Measurements from ENCODE around the gene ZMYND15. TPM values are rescaled to one million over a fixed set of nuclear protein-coding genes. Genes with fewer than 3 reads are reported as not detected.

ZMYND15 gene
- total and polyA plus RNA-seq, 2 experiments from 2014 or later: 2.9 to 4.1 TPM

DNA sequence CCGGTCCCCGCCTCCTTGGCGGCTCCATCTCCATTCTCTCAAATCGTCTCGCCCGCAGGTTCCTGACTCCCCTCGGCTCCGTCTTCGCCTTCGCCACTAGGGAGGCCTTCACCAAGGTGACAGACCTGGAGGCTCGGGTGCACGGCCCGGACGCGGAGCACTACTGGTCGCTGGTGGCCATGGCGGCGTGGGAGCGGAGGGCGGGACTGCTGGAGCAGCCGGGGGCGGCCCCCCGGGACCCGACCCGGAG lies 50.0 kb downstream of the ZMYND15 start:
- Histone ChIP-seq H3K4me1 (ENCODE audit: insufficient read depth) (peaks cover 21% of the 10 kb centered on the region), H3K9me2 (replicated peaks; ENCODE audit: insufficient read depth) (no peaks in the 10 kb centered on the region), H3K27me3 (no peaks in the 10 kb centered on the region), H3K27ac (peak overlapping the region; percentile 99), H3K9me3 (ENCODE audit: low read depth) (no peaks in the 10 kb centered on the region), H4K20me1 (ENCODE audit: insufficient read depth, poor library complexity, severe bottlenecking) (no peaks in the 10 kb centered on the region), H3K4me2 (peak overlapping the region; percentile 92), H2AFZ (peak overlapping the region; percentile 87), H3K79me2 (peaks cover 11% of the 10 kb centered on the region), H3K36me3 (replicated peaks; ENCODE audit: insufficient read depth, low read depth) (no peaks in the 10 kb centered on the region), H3K4me3 (peak overlapping the region; percentile 99)
- DNase-seq (ENCODE audit: low spot score): no peak
- WGBS (ENCODE audit: low lambda C conversion rate, missing lambda C conversion rate): 0% methylated on average over 9 of the region's 25 CpGs
- TF ChIP-seq EZH2phosphoT487 (IDR thresholded peaks at IDR 0.05; ENCODE audit: low read depth, severe bottlenecking, unreplicated experiment) (no peak), CTCF (IDR thresholded peaks at IDR 0.05; ENCODE audit: poor library complexity) (no peak), EZH2 (IDR thresholded peaks at IDR 0.05; ENCODE audit: borderline replicate concordance) (no peak)

DNA sequence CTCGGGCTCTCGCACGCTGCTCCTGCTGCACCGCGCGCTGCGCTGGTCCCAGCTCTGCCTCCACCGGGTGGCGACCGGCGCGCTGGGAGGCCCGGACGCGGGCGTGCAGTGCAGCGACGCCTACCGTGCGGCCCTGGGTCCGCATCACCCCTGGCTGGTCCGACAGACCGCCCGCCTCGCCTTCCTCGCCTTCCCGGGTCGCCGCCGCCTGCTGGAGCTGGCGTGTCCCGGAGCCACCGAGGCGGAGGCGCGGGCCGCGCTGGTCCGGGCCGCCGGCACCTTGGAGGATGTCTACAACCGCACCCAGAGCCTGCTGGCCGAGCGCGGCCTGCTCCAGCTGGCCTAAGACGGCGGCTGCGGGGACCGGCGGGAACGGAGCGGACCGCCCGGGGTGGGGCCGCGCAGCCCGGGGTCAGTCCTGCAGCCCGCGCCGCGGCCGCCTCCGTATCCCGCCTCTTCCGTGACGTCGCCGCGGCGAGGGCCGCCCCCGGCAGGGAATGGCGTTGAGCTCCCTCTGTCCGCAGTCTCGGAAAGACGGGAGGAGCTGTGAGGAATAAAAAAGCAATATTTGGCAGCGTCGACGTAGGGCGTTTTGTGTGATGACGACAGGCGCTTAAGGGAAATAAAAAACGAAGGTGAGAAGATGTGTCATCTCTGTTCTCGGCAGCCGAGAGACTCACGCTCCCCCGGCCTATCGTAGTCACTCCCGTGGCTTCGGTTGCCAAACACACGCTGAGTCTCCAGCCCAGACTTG lies 50.5 kb downstream of the ZMYND15 start:
- no peaks in the 10 kb centered on the region for H3K9me2 ChIP-seq (replicated peaks; ENCODE audit: insufficient read depth)
- H3K79me2 ChIP-seq: peaks cover 11% of the 10 kb centered on the region
- peak overlapping the region; percentile 99 for H3K4me3 ChIP-seq
- no peaks in the 10 kb centered on the region for H3K9me3 ChIP-seq (ENCODE audit: low read depth)
- peak overlapping the region; percentile 99 for H3K27ac ChIP-seq
- peaks cover 21% of the 10 kb centered on the region for H3K4me1 ChIP-seq (ENCODE audit: insufficient read depth)
- no peaks in the 10 kb centered on the region for H3K27me3 ChIP-seq
- no peaks in the 10 kb centered on the region for H4K20me1 ChIP-seq (ENCODE audit: insufficient read depth, poor library complexity, severe bottlenecking)
- peak overlapping the region; percentile 87 for H2AFZ ChIP-seq
- no peaks in the 10 kb centered on the region for H3K36me3 ChIP-seq (replicated peaks; ENCODE audit: insufficient read depth, low read depth)
- TF ChIP-seq EZH2phosphoT487 (IDR thresholded peaks at IDR 0.05; ENCODE audit: low read depth, severe bottlenecking, unreplicated experiment) (no peak), CTCF (IDR thresholded peaks at IDR 0.05; ENCODE audit: poor library complexity) (peak; percentile 59), EZH2 (IDR thresholded peaks at IDR 0.05; ENCODE audit: borderline replicate concordance) (no peak)
- peak; percentile 94 for DNase-seq (ENCODE audit: low spot score)
- 3% methylated on average over 70 of the region's 91 CpGs for WGBS (ENCODE audit: low lambda C conversion rate, missing lambda C conversion rate)
- peak overlapping the region; percentile 92 for H3K4me2 ChIP-seq

DNA sequence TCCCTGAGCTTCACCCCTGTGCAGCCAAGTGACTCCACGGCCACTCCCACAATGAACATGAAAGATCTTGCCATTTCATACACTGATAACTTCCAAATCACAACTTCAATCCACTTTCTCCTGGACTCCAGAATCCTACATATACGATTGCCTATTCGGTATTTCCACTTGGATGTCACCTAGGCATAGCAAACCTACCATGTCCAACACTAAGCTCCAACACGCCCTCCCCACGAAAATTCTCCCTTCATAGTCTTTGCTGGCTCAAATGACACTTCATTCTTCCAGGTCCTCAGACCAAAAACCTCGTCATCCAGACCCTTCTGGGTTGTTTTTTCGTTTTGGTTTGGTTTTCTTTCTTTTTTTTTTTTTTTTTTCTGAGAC lies 51.1 kb downstream of the ZMYND15 start:
- no peaks in the 10 kb centered on the region for H3K27me3 ChIP-seq
- H3K4me1 ChIP-seq (ENCODE audit: insufficient read depth): peaks cover 21% of the 10 kb centered on the region
- peak overlapping the region; percentile 87 for H2AFZ ChIP-seq
- no peaks in the 10 kb centered on the region for H4K20me1 ChIP-seq (ENCODE audit: insufficient read depth, poor library complexity, severe bottlenecking)
- 58% methylated on average over 7 of the region's 7 CpGs for WGBS (ENCODE audit: low lambda C conversion rate, missing lambda C conversion rate)
- peak overlapping the region; percentile 99 for H3K4me3 ChIP-seq
- no peak for TF ChIP-seq CTCF (IDR thresholded peaks at IDR 0.05; ENCODE audit: poor library complexity)
- no peak for TF ChIP-seq EZH2phosphoT487 (IDR thresholded peaks at IDR 0.05; ENCODE audit: low read depth, severe bottlenecking, unreplicated experiment)
- no peak for TF ChIP-seq EZH2 (IDR thresholded peaks at IDR 0.05; ENCODE audit: borderline replicate concordance)
- H3K27ac ChIP-seq: peak overlapping the region; percentile 99
- no peaks in the 10 kb centered on the region for H3K9me2 ChIP-seq (replicated peaks; ENCODE audit: insufficient read depth)
- H3K36me3 ChIP-seq (replicated peaks; ENCODE audit: insufficient read depth, low read depth): no peaks in the 10 kb centered on the region
- no peak for DNase-seq (ENCODE audit: low spot score)
- H3K4me2 ChIP-seq: peak overlapping the region; percentile 92
- no peaks in the 10 kb centered on the region for H3K9me3 ChIP-seq (ENCODE audit: low read depth)
- H3K79me2 ChIP-seq: peaks cover 11% of the 10 kb centered on the region

Data from hepatocyte (in vitro differentiated cells).